Nucleus accumbens (tissue), 56 donors: Measurements from ENCODE around the gene SFXN3.

Source experiments
- DNase-seq, 56 donors: peaks; one replicate each; lab custom pipeline; 2025; lab: John Stamatoyannopoulos, UW

Gene SFXN3

DNA sequence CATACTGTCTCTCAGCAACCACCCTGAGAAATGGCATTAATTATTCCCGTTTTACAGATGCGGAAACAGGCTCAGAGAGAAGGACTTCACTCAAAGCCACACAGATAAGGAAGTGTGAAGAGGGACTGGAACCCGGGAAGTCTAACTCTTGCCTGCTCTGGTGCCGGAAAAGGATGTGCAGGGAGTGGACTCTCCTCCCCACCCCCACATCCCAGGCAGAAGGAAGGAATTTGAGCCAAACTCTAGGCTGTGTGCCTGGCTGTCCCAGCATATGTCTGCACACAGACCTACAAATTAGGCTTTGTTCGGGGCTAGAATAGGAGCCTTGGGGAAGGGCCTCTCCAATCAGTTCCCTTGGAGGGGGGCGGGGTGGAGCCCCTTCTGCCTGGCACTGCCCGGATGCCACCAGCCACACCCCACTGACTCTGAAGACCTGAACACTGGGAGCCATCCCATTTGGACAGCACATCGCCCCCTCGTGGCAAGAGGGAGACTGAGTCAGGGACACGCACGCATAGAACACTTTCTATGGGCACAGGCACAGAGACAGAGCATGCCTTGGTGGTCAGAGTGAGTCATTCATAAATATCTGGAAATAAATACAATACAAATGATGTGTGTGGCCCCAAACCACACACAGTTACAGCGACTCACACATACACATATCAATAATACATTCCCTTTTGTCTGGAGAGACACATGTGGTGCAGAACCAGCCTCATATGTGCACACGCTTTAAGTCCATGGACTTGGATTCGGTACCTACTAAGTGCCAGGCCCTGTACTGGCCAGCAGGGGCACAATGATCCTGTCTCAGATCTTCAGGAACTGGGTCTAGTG, 18.3 kb upstream of the SFXN3 start:
- peak; percentile 16 to 98 (median 88) for DNase-seq

DNA sequence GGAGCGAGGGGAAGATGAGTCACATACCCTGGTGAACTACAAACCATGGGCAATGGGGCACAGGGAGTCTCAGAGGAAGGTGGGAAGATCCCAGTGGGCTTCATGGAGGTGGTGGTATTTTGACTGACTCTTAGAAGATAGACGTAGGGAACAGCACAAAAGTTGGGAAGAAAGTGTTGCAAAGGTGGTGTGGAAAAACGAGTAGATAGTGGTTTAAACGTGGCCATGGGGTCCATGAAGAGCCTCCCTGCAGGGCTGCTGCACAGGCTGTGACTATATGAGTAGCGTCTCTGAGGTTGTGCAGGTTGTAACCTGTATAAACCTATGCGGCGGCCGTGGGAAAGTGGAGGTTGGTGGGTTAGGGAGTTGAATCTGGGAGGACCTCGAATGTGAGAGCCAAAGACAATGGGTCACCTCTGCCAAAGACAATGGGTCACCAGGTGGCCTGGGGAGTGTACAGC, 17.6 kb upstream of the SFXN3 start:
- no peak for DNase-seq

DNA sequence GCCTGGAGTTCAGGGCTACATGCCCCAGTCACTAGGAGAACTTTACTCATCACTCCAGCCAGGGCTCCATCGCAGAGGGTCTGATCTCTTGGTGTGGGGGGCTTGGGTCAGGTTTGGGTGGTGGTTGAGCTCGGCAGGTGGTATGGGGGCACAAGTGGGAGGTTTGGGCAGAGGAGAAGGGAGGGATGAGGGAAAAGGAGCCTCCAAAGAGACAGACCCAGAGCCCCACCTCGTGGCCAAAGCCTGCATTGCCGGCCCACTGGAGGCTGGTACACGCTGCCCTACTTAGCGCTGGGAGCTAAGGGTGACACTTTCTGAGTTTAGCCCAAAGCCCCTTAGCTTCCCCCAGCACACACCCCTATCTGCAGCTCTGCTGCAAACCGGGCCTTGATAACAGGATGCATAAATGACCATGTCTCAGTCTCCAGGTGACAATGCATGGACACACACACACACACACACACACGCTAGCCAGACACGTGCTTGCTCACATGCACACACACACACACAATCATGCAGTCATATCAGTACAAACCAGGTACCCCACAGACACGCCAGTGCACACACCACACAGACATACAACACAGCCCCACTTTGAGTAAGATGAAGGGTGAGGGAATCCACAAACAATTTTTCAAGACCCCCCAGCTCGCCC, 16.7 kb upstream of the SFXN3 start:
- DNase-seq = peak in 50 of 56 donors; percentile 21 to 92 (median 70)

DNA sequence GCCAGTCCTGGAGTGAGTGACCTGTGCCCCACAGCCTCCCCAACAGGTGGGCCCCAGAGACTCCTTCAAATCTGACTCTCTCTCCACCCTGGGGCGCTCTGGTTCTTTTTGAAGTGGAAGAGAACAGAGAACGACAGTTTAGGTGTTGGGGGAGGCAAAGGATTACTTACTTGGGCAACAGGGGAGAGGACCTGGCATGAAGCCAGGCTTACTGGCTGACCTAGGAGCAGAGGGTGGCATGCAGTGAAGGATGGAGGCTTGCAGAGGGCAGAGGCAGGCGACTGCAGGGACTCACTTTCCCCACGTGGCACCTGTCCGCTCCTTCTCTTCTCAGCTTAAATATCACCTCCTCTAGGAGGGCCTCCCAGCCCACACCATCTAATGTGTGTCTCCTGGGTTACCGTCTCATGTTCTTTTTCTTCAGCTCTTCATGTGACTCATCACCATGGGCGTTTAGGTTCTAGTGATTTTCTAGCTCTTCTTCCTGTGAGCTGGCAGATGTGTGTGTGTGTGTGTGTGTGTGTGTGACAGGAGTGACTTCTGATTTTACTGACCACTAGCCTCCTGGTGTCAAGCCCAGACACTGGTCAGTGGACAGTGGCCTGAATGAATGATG, 16.0 kb upstream of the SFXN3 start:
- peak in 19 of 56 donors; percentile 14 to 62 (median 33) for DNase-seq

DNA sequence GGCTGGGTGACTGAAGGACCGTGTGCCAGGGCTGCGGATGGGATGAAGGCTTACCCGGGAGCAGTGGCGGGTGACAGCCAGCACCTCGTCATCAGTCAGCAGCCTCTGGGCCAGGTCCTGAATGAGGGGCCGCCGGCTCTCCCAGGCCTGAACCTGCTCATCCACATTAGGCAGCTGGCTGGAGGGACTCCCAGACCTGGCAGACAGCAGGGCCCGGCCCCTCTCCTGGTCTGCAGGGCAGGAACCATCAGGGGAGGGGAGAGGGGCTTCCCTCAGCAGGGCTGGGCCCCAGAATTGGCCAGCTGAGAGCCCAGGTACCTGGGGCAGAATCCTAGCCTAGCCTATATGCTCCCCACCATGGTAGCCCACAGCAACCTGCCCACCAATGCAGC, 15.5 kb upstream of the SFXN3 start:
- peak in 4 of 56 donors; percentile 24 to 51 (median 37) for DNase-seq

DNA sequence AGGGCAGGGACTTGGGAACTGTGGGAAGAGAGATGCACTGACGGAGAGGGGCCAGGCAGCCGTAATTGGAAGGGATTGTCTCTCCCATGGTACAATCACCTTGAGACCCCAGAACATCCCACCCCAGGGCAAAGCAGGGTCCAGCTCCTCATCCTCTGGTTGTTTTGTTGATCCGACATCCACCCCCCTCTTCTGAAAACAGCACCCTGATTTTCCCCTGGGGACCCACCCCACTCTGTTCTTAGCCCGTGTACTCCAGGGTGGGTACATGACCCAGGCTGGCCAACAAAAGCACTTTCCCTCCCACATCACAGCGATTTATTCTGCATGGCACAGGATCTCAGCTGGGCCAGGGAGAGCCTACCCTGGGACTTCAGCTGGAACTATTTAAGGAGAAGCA, 14.2 kb upstream of the SFXN3 start:
- DNase-seq = no peak

DNA sequence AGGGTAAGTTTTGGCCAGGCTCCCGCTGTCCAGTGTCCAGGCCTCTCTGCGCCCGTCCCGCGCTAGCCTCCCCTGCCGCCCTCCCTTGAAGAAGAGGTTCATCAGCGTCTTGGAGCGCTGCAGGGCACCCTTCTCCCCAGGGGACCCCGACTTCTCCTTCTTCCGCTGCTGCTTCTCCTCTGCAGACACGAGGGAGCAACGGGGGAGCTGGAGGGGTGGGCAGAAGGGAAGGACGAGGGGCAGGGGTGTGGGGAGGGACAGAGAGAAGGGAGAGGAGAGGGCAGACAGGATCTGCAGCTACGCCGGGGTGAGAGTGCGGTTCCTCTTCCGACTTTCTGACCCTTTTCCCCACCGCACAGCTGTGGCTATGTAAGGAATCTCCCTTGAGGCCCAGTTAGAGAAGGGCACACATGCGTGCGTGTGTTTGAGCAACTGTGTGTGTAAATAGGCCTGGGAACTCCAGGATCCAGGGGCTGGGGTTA, 12.9 kb upstream of the SFXN3 start:
- DNase-seq = no peak

DNA sequence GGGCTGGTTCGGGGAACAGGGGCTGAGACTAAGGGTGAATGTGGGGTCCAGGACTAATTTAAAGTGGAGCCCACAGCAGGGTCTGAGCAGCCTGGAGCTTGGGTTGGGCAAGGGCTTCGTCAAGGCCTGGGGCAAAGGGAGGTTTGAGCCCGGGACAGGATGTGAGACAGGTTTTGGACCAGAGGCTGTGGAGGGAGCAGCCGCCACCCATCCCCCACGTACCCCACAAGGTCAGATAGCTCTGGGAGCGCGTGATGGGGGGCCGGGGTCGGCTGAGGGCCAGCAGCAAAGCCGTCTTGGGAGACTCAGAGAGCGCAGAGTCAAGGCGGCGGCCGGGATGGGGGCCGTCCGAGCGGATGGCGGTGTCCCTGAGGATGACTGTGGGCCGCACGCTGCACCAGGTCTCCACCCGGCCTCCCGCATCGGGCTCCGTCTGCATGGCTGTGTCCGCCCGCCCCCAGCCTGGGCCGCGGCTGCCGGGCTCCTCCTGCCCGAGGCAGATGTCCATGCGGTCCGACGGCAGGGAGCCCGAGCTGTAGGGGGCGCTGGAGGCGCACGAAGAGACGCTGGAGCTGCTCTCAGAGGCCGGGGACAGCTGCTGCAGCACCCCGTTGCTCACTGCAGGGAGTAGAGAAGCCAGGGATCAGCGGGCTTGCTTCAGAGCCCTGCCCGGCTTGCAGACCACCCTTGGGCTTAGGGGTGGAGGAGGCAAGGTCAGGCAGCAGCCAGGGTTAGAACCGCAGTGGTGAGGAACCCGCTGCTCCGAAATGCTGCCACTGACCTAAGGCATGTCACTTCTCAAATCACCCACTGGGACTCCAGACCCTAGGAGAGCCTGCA, 12.2 kb upstream of the SFXN3 start:
- DNase-seq = peak in 50 of 56 donors; percentile 21 to 89 (median 66)

DNA sequence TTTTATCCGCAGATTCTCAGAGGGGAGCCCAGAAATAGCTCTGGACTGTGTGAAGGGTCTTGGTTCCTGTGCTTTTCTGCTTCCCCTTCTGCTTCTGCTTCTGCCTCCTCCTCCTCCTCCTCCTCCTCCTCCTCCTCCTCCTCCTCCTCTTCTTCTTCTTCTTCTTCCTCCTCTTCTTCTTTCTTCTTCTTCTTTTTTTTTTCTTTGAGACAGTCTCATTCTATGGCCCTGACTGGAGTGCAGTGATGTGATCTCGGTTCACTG, 11.7 kb upstream of the SFXN3 start:
- no peak for DNase-seq

DNA sequence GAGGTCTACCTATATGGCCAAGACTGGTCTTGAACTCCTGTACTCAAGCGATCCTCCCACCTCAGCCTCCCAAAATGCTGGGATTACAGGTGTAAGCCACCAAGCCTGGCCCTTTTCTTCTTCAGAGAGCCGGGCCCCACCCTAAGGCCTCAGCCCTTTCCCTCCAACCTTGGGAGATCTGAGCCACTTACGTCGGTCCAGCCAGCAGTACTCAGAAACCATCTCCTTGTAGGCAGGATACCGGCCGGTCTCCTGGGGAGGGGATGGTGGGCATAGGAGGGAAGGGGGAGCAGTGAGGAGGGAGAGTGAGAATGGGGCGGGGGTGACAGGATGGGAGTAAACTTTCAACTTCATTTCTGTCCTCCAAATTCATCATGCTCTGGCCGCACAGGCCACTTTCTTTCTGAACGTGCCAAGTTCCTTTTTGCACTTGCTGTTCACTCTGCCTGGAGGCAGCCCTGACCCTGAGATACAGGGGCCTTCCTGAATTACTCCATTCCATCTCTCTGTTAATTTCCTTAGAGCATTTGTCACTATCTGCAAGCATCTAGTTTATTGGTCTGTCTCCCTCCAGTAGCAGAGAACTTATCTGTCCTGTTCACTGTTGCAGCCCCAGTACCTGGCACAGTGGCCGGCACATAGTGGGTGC, 10.5 kb upstream of the SFXN3 start:
- no peak for DNase-seq

DNA sequence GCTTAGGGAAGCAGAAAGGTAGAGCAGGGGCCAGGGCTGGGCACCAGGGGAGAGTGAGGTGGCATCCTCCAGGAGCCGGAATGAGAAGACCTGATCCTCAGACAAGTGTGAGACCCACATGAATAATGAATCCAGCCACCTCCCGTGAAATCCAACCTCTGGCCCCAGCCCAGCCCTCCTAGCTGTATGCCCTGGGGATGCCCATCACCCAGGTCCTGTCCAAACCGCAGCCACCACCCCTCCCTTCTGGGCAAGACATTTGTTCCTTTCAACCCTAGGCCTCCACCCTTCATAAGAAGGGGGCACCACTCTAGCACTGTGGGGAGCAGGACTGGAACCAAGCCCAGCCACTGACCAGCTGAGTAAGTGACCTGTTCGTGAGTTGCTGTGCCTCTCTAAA, 9.8 kb upstream of the SFXN3 start:
- DNase-seq = no peak

DNA sequence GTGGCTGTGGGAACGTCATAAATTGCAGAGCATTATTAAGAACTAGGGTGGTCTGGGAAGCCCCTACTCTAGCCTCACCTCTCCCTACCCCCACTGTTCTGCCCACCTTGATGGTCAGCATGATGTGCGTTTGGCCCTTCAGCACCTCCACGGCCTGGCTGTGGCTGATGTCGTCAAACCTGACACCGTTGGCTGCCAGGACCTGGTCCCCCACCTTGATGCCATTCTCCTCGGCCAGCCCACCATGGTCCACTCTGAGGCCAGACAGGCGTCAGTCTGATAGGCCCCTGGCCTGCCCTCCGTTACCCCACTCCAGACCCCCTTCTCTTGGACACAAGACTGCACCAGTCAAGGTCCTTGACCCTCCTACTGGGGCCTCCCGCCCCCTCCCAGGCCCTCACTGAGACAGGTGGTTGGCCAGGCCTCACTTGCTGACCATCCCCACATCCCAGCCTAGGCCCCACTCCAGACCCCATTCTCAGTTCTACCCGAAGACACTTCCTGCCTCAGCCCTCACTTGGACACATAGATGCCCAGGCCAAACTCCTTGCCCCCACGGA, 9.3 kb upstream of the SFXN3 start:
- DNase-seq = no peak

DNA sequence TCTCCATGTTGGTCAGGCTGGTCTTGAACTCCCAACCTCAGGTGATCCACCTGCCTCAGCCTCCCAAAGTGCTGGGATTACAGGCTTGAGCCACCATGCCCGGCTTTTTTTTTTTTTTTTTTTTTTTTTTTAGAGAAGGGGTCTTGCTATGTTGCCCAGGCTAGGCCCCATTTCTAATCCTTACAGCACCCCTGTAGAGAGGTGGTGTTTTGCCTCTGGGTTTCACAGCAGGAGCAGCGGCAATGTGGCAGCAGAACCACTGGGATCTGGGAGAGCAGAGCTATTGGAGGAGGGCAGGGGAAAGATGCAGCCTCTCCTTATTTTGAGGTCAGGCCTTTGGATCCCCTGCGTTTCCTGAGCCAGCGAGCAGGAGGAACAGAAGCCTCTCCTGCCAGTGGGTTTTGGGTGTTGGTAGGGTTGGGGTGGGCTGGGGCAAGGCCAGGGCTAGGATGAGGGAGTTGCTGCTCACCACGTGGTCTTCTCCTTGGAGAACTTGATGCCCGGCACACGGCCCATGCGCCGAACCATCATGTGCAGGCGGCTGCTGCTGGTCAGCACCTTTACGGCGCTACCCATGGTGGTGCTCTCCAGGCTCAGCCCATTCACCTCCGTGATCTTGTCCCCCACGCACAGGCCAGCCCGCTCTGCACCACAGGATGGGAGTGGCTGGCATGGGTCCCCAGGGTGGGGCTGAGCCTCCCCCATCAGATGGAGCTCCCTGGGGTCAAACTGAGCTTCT, 7.9 kb upstream of the SFXN3 start:
- DNase-seq = no peak

DNA sequence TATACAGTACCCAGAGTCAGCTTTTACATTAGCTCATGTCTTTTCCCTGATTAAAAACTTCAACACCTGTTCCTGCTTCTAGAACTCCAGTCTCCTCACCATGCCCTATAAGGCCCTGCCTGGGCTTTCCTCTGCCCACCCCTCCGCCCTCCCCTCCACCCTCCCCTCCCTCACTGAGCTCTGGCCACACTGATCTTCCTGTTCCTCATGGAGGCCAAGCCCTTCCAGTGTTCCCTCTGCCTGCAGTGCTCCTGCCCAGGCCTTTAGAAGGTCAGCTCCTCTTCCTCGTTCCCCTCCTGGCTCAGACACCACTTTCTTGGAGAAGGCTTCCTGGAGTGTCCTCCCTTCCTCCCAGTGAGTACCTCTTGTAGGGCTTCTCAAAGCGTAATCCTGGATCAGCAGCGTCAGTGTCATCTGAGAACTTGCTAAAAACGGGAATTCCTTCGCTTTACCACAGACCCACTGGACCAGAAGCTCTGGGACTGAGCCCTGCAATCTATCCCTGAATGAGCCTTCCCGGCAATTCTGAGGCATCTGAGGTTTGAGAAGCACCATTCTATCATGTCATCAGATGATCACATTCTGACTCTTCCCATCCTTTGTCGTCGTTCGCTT, 3.8 kb upstream of the SFXN3 start:
- no peak for DNase-seq

DNA sequence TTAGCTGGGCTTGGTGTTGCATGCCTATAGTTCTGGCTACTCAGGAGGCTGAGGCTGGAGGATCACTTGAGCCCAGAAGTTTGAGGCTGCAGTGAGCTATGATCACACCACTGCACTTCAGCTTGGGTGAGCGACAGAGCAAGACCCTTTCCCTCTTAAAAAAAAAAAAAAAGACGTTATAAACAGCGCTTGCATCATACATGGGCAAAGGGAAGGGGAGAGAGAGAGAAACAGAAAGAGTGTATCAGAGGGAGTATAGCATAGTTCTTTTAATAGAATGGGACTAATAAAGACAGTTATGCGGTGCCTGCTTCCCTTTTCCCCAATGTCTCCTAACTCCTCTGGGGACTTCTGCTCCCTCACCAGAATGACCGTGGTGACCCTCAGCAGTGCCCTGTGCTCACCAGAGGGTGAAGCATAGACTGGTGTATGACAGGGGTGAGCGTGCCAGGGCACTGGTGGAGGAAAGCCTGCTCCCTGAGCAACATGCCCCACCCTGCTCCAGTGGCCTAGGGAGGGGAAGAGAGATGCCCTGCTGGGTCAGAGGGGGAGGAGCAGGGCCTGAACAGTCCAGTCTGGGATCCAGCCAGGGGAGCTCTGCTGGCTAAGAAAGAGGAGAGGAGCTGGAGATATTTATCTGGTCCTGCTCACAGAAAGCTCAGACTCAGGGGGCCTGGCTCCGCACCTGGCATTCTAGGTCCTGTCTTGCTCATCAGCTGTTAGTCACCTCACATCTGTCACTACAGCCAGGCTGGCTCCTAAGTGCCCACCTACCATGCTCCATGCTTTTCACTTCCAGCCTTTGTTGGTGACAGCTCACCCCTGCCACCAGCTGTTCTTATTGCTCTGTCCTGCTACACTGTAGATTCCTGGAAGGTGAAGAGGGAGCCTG, 2.3 kb upstream of the SFXN3 start:
- DNase-seq = no peak

DNA sequence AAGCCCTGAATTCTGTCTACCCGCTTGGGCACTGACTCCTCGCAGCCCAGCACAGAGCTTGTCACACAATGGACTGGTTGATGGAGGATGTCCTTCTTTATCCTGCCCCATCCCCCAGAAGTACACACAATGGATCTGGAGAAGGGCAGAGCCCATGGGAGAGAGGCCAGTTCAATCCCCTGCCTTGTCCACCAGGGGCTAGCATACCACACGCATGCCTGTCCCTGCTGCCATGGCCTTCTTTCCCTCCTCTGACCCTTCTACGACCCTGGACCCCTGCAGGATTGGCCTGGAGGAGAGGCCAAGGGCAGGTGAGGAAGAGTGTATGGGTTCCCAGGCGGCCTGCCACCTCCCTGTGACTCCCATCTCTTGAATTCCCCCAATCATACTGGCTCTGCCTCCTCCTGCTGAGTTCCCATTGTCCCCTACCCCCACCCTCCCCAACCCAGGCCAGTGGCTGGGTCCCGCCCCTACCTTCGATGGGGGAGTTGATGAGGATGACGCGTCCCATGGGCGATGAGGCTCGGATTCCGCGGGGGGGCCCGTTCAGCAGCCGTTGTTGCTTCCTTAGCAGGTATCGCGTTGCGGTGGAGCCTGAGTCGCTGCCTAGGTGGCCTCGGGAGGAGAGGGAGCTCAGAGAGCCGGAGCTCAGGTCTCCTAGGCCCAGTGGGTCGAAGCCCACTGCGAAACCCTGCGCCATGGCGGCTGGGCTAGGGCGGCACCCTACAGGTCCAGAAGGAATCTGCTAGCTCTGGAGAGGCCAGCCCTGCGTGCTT, 1.3 kb upstream of the SFXN3 start:
- DNase-seq = peak in 5 of 56 donors; percentile 16 to 52 (median 22)
